GM19463 (cell line): ENCODE results near the gene ARNT2.

ENCODE experiments used
- ATAC-seq: cut with Tn5 transposase; IDR thresholded peaks from one replicate; pipeline ENCODE4 v1.9.1; 2021; ENCODE audit warnings: mild to moderate bottlenecking, moderate library complexity; ENCODE audit not compliant: unreplicated experiment

ARNT2 gene

DNA sequence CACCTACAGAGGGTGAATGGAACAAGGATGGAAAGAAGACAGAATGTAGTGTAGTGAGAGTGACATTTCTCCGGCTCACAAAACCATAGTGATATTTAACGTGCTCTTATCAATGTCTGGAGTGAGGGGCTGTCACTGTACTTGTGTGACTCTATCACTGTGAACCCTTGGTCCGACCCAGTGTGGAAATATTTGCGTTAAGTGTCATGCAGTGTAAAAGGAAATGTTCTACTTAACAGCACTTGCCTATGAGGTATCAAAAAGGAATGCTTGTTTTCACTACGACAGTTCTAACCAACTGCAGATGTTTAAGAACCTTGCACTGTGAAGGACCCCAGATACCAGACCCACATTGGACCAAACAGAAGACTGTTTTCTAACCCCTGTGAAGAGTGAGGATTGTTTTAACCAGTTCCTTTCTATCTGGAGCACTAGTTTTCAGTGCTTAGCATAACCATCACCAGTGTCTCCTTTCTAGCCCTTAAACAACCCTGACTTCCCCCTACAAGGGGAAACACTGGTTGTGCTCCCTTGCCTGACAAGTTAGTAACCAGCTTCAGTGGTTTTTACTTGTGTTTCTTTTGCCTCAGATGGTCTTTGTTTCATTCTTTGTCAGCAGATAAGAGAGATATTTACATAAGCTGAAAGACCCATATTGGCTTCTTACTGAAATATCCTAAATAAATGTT is 146.2 kb downstream of the ARNT2 start:
- ATAC-seq: no peak

DNA sequence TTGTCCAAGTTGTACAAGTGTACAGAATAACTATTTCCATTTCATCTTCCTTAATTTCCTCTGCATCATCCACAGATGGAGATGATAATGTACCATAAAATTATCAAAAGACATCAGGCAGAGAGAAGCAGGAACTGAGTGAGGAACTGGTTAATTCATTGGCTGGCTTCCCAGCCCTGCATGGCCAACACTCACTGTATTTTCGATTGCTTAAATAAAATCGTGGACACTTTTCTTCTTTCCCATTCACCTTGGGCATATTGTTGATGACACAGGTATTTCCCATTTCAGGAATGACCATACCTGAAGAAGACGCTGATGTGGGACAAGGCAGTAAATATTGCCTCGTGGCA is 146.7 kb downstream of the ARNT2 start:
- ATAC-seq: no peak

GRCh38 chr15:80551348-80551747 is 147.2 kb downstream of the ARNT2 start:
- ATAC-seq: no peak

DNA sequence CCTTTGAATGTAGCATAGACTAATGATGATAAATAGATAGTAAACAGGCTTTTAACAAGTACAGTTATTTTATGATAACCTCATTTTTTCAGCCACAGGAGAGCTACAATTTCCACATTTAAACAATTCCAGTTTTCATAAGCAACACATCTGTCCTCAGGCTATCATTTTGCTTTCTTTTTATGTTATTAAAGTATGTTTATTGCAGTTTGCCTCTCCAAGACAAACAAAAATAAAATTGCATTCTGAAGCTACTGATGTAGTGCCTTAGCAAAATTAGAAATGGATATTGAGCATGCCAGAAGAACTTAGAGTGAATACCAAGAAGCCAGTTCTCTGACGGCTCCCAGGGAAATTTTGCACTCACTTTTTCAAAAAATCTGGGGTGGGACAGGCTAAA is 150.4 kb downstream of the ARNT2 start:
- ATAC-seq: no peak

- ATAC-seq: no peak
Observed at GRCh38 chr15:80556694-80557367, 152.6 kb downstream of the ARNT2 start.

GRCh38 chr15:80557441-80558234 is 153.5 kb downstream of the ARNT2 start:
- ATAC-seq: no peak

- ATAC-seq: no peak
Observed at GRCh38 chr15:80558631-80559319, 154.6 kb downstream of the ARNT2 start.

- no peak for ATAC-seq
Observed at GRCh38 chr15:80559320-80559693, 155.1 kb downstream of the ARNT2 start.

- ATAC-seq: no peak
Observed at GRCh38 chr15:80559761-80560160, 155.6 kb downstream of the ARNT2 start.

GRCh38 chr15:80560601-80561400 is 156.6 kb downstream of the ARNT2 start:
- ATAC-seq: no peak

DNA sequence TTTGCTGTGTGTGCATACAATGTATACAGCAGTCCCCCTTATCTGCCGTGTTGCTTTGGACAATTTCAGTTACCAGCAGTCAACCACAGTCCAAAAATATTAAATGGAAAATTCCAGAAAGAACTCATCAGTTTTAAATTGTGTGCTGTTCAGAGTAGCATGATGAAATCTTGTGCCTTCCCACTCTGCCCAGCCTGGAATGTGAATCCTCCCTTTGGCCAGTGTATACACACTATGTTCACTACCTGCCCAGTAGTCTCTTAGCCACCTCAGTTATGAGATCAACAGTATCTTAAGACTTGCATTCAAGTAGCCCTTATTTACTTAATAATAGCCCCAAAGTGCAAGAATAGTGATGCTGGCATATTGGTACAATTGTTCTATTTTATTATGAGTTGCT is 157.3 kb downstream of the ARNT2 start:
- no peak for ATAC-seq

DNA sequence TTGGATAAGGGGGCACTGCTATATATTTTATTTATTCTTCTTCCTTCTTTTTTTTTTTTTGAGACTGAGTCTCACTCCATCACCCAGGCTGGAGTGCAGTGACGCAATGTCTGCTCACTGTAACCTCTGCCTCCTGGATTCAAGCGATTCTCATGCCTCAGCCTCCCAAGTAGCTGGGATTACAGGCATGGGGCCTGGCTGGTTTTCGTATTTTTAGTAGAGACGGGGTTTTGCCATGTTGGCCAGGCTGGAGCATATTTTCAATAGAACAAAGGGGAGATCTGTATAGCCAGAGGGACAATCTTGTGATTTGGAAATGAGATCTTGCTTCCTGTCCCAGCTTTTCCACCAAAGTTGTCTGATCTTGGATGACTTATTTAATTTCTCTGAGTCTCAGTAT is 157.9 kb downstream of the ARNT2 start:
- ATAC-seq: no peak

DNA sequence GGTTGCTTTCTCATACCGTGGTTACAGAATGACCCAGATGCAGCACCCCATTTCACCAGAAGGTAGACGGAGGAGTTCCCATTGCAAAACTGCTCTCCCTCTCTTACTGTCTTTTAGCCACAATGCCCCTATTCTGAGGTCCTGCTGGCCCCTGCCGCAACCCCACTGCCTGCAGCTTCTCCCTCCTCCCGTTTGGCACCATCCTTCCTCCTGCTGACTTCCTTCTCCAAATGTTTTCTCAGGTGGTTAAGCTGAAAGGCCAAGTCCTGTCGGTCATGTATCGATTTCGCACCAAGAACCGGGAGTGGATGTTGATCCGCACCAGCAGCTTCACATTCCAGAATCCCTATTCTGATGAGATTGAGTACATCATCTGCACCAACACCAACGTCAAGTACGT is 158.7 kb downstream of the ARNT2 start:
- ATAC-seq: no peak

DNA sequence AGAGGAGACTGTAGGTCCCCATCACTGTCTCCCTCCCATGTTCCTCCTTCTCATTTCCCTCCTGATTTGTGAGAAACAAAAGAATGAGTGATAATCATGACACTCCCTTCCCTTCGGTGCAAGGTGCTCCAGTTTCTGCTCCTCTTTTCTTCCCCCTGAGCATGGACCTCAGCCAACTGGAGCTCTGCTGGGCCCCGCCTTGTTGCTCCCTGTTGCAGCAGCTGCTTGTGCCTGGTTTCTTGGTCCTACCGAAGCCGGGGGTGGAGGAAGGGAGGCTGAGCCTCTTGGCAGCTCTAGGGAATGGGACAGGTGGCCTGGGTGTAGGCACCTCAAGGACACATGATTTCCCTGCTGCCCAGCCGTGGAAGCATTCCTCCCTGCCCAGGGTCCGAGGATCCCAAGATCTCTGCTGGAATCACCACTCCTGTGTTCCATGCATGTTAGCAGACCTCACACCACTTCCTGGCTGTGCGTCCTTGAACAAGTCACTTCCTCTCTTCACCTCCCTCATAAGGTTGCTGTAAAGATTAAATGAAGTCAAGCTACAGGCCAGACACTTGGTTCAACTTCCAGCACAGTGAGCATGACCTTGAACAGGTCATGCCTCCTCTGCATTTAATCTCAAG is 159.3 kb downstream of the ARNT2 start:
- ATAC-seq: no peak

DNA sequence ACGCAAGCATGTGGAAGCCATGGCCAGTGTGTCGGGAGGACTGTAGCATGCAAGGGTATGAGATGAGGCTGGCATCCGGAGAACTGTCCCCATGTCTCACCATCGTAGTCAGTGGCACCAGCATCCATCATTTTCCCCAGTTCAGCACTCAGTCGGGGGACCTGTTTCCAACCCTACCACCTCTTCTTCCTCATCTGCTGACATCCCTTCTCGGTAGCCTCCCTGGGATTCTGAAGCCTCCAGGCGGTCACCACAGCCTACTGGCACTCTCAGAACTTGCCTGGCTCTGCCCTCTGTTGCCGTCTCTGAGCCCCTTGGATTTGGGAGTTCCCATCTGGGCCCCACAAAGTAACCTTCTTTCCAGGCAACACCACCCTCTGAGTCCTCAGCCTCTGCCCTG is 159.9 kb downstream of the ARNT2 start:
- ATAC-seq: no peak

- ATAC-seq: no peak
Observed at GRCh38 chr15:80565398-80565797, 161.2 kb downstream of the ARNT2 start.

- no peak for ATAC-seq
Observed at GRCh38 chr15:80565988-80566387, 161.8 kb downstream of the ARNT2 start.

- ATAC-seq: no peak
Observed at GRCh38 chr15:80567721-80568157, 163.6 kb downstream of the ARNT2 start.

GRCh38 chr15:80568298-80568697 is 164.1 kb downstream of the ARNT2 start:
- no peak for ATAC-seq
